ENCODE measurements around the gene XG. TPM values are rescaled to one million over a fixed set of nuclear protein-coding genes. Genes with fewer than 3 reads are reported as not detected.
"Not testable (repeated sequence)": the region's sequence is repeated elsewhere in the genome, so short reads cannot be mapped to it uniquely, and the experiment has no call there.

Gene XG
- total RNA-seq (2021; fragmentation: NEBNext Ultra II Directional; extraction: Animal tissue kit (Norgen Biotek cat#: 25700)) = 0.31 and 0.78 TPM in 2 replicates
- polyA plus RNA-seq (2011; rRNA removed) = 0.19 and 0.33 TPM in 2 replicates
- polyA plus RNA-seq (2011; cell fraction: cytosol; rRNA removed) = 0.57 TPM
- polyA plus RNA-seq (2011; cell fraction: nucleus; rRNA removed) = 0.23 TPM
- polyA plus RNA-seq (2012, experiment 1 of 2) = 0.22 to 0.42 TPM (median 0.31 TPM) in 4 replicates
- polyA plus RNA-seq (2012, experiment 2 of 2) = not detected
- polyA plus RNA-seq (2013, experiment 1 of 2) = 0.71 TPM
- 0.35 TPM for polyA plus RNA-seq (2013, experiment 2 of 2)
- polyA minus RNA-seq (2011; rRNA and poly(A)+ RNA removed) = 0.34 and 0.54 TPM in 2 replicates
- polyA minus RNA-seq (2011; cell fraction: cytosol; rRNA and poly(A)+ RNA removed) = not detected
- polyA minus RNA-seq (2011; cell fraction: nucleus; rRNA and poly(A)+ RNA removed) = 0.40 TPM
- long read RNA-seq, experiment 1, partial matches to known transcripts = 0 of 4 reads
- long read RNA-seq, experiment 1, other reads (novel, unspliced or antisense) = 4 of 4 reads
- long read RNA-seq, experiment 2, partial matches to known transcripts = 0 of 1 reads
- long read RNA-seq, experiment 2, other reads (novel, unspliced or antisense) = 1 of 1 reads

- H3K9me3 ChIP-seq (ENCODE audit: insufficient read depth in 2 of 2, low read depth in 1 of 2, low read length in 1 of 2); H3K4me2 ChIP-seq (ENCODE audit: insufficient read depth in 1 of 2, low read depth in 2 of 2, low read length in 2 of 2); H4K91ac ChIP-seq (replicated peaks; ENCODE audit: insufficient read length, low read length); H2AFZ ChIP-seq (ENCODE audit: low read length); POLR2A ChIA-PET (ENCODE audit: partially characterized antibody); H4K8ac ChIP-seq (ENCODE audit: extremely low read depth, insufficient read depth, low read length); H3K27ac ChIP-seq (ENCODE audit: low read depth, low read length); H3K18ac ChIP-seq (ENCODE audit: extremely low read depth, low read length); H3K36me3 ChIP-seq (ENCODE audit: control insufficient read depth in 2 of 4, insufficient read depth in 4 of 4, low read length in 3 of 4); H3K9ac ChIP-seq (replicated peaks in 1 of 4; ENCODE audit: extremely low read depth in 1 of 4, low read depth in 3 of 4, low read length in 3 of 4); CTCF ChIA-PET (ENCODE audit: partially characterized antibody); H3K27me3 ChIP-seq (replicated peaks in 1 of 4; ENCODE audit: control insufficient read depth in 3 of 4, extremely low read depth in 1 of 4, insufficient read depth in 3 of 4, low read length in 3 of 4); H4K5ac ChIP-seq (ENCODE audit: insufficient read length, low read depth, low read length); H3K79me2 ChIP-seq (ENCODE audit: control insufficient read depth in 1 of 2, insufficient read depth in 2 of 2, low read length in 2 of 2); H2BK20ac ChIP-seq (ENCODE audit: low read length); H2BK12ac ChIP-seq (ENCODE audit: low read depth, low read length); H3K4me1 ChIP-seq (replicated peaks in 1 of 4; ENCODE audit: control insufficient read depth in 3 of 4, insufficient read depth in 4 of 4, low read length in 3 of 4); H2BK5ac ChIP-seq (ENCODE audit: low read depth, low read length); H3K79me1 ChIP-seq (ENCODE audit: low read depth, low read length); H3K23me2 ChIP-seq (ENCODE audit: low read depth, low read length); H2AK5ac ChIP-seq (ENCODE audit: low read depth, low read length); H3K4me3 ChIP-seq (ENCODE audit: extremely low read depth in 1 of 4, insufficient read depth in 2 of 4, low read depth in 3 of 4, low read length in 4 of 4); H3K23ac ChIP-seq (ENCODE audit: insufficient read length); H3K4ac ChIP-seq (replicated peaks; ENCODE audit: insufficient read length, low read depth, low read length); H3K14ac ChIP-seq (ENCODE audit: insufficient read length); H2BK120ac ChIP-seq (replicated peaks; ENCODE audit: low read depth, low read length); FAIRE-seq; H2BK15ac ChIP-seq (ENCODE audit: low read length); H4K20me1 ChIP-seq (replicated peaks in 1 of 2; ENCODE audit: control insufficient read depth in 1 of 2, insufficient read depth in 2 of 2, low read length in 2 of 2); DNase-seq (ENCODE audit: low read depth in 1 of 2, low spot score in 2 of 2); H3K56ac ChIP-seq (replicated peaks; ENCODE audit: insufficient read length, low read depth, low read length): not testable (repeated sequence)
- 93% methylated on average over 11 of the region's 11 CpGs; no CpG with 5 or more reads in 1 of the 2 experiments for WGBS, 2 experiments (ENCODE audit: extremely low coverage in 1 of 2, insufficient coverage in 1 of 2, insufficient read length in 1 of 2, insufficient replicate concordance in 2 of 2, low coverage in 1 of 2, low lambda C conversion rate in 2 of 2, missing lambda C conversion rate in 1 of 2)
Observed at GRCh38 chrX:2751874-2752300, at the start of gene XG. TSS of gene XG (plus strand) at chrX:2752040. CDS start at chrX:2752275, 235 bp downstream.
